WERI-Rb-1 (cell line): Measurements from ENCODE around the gene PTDSS2.

ENCODE experiments used
- DNase-seq: peaks from one replicate; pipeline ENCODE4 v3.0.0-alpha.2; 2020
- H3K27ac ChIP-seq: fragments of 250-450 bp; sonication (Bioruptor Pico); 2 replicates; pipeline ENCODE4 v1.5.1; 2020; ENCODE audit warnings: mild to moderate bottlenecking, moderate library complexity
- H3K27me3 ChIP-seq: fragments of 250-450 bp; sonication (Bioruptor Pico); 2 replicates; pipeline ENCODE4 v1.5.1; 2021; ENCODE audit warnings: mild to moderate bottlenecking, low read depth, moderate library complexity; ENCODE audit not compliant: insufficient read depth, severe bottlenecking
- H3K36me3 ChIP-seq: fragments of 250-450 bp; sonication (Bioruptor Pico); 2 replicates; pipeline ENCODE4 v1.5.1; 2020; ENCODE audit warnings: mild to moderate bottlenecking, moderate library complexity
- H3K4me3 ChIP-seq: 2 replicates; pipeline ENCODE4 v1.5.1; 2011; ENCODE audit warnings: low read depth, mild to moderate bottlenecking, control low read depth, low read length
- H3K9me3 ChIP-seq: fragments of 250-450 bp; sonication (Bioruptor Pico); 2 replicates; pipeline ENCODE4 v1.5.1; 2021; ENCODE audit warnings: mild to moderate bottlenecking, moderate library complexity; ENCODE audit not compliant: severe bottlenecking
- TF ChIP-seq, protein P1 (sequence below): IDR thresholded peaks from 2 replicates; pipeline ENCODE4 v1.5.1; 2011; ENCODE audit warnings: low read depth, mild to moderate bottlenecking, control low read depth, inconsistent platforms, low read length

Gene PTDSS2

GRCh38 chr11:488992-489391 is 38.9 kb downstream of the PTDSS2 start:
- no peak overlapping the region for H3K27ac ChIP-seq
- H3K36me3 ChIP-seq, result peaks cover 27% of the 10 kb centered on the region
- TF ChIP-seq, protein P1, sequence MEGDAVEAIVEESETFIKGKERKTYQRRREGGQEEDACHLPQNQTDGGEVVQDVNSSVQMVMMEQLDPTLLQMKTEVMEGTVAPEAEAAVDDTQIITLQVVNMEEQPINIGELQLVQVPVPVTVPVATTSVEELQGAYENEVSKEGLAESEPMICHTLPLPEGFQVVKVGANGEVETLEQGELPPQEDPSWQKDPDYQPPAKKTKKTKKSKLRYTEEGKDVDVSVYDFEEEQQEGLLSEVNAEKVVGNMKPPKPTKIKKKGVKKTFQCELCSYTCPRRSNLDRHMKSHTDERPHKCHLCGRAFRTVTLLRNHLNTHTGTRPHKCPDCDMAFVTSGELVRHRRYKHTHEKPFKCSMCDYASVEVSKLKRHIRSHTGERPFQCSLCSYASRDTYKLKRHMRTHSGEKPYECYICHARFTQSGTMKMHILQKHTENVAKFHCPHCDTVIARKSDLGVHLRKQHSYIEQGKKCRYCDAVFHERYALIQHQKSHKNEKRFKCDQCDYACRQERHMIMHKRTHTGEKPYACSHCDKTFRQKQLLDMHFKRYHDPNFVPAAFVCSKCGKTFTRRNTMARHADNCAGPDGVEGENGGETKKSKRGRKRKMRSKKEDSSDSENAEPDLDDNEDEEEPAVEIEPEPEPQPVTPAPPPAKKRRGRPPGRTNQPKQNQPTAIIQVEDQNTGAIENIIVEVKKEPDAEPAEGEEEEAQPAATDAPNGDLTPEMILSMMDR, result no peak
- no peak overlapping the region for H3K4me3 ChIP-seq
- no peaks in the 10 kb centered on the region for H3K9me3 ChIP-seq
- no peak for DNase-seq
- no peaks in the 10 kb centered on the region for H3K27me3 ChIP-seq

- TF ChIP-seq, protein P1, result no peak
- no peaks in the 10 kb centered on the region for H3K9me3 ChIP-seq
- H3K4me3 ChIP-seq, result no peak overlapping the region
- no peak overlapping the region for H3K27ac ChIP-seq
- H3K36me3 ChIP-seq, result peaks cover 33% of the 10 kb centered on the region
- DNase-seq, result no peak
- H3K27me3 ChIP-seq, result no peaks in the 10 kb centered on the region
These were observed 39.6 kb downstream of the PTDSS2 start for GRCh38 chr11:489610-490185.

DNA sequence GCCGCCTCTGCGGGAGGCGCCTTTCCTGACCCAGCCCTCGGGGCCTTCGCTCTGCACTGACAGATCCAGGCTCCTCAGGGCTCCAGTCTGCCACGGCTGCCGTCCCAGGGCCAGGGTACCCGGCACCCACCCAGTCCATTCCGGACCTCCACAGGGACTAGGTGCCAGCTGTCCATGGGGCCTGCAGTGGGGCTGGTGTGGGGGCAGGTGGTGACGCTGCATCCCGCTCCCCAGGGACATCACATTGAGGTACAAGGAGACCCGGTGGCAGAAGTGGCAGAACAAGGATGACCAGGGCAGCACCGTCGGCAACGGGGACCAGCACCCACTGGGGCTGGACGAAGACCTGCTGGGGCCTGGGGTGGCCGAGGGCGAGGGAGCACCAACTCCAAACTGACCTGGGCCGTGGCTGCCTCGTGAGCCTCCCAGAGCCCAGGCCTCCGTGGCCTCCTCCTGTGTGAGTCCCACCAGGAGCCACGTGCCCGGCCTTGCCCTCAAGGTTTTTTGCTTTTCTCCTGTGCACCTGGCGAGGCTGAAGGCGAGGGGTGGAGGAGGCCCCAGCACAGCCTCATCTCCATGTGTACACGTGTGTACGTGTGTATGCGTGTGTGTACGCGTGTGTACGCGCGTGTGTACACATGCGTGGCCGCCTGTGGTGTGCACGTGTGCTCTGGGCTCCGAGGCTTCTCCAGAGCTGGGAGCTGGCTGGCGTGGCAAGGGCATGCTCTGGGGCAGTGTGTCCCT is 40.3 kb downstream of the PTDSS2 start:
- peaks cover 40% of the 10 kb centered on the region for H3K36me3 ChIP-seq
- no peaks in the 10 kb centered on the region for H3K27me3 ChIP-seq
- H3K27ac ChIP-seq, result no peak overlapping the region
- DNase-seq, result no peak
- no peak overlapping the region for H3K4me3 ChIP-seq
- H3K9me3 ChIP-seq, result no peaks in the 10 kb centered on the region
- TF ChIP-seq, protein P1, result no peak

DNA sequence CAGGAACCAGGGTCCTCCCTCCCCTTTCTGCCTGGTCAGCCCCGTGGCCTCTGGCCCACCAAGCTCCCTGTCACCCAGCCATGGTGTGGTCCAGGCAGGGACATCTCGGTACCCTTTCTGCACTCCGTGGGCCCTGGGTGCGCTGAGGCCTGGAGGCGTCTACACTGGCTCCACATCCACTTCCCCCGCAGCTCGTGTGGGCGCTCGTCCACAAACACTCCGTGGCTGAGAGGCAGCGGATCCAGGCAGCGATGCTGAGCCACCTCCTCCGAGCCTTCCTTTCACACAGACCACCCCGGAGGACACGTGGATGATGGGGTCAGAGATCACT is 40.8 kb downstream of the PTDSS2 start:
- H3K27ac ChIP-seq, result no peak overlapping the region
- TF ChIP-seq, protein P1, result no peak
- no peaks in the 10 kb centered on the region for H3K9me3 ChIP-seq
- H3K27me3 ChIP-seq, result no peaks in the 10 kb centered on the region
- H3K36me3 ChIP-seq, result peaks cover 45% of the 10 kb centered on the region
- no peak overlapping the region for H3K4me3 ChIP-seq
- no peak for DNase-seq

- no peak overlapping the region for H3K27ac ChIP-seq
- DNase-seq, result no peak
- no peak overlapping the region for H3K4me3 ChIP-seq
- H3K27me3 ChIP-seq, result no peaks in the 10 kb centered on the region
- no peaks in the 10 kb centered on the region for H3K9me3 ChIP-seq
- TF ChIP-seq, protein P1, result no peak
- peaks cover 50% of the 10 kb centered on the region for H3K36me3 ChIP-seq
These were observed 41.3 kb downstream of the PTDSS2 start for GRCh38 chr11:491358-491757.
